Cardiac septum (tissue), 1 donor: ENCODE data around the gene KIF11. TPM values are rescaled to one million over a fixed set of nuclear protein-coding genes. Genes with fewer than 3 reads are reported as not detected.
A peak's percentile ranks its signal among the peaks of the same experiment; 100 is the strongest.
"Not testable (repeated sequence)": the region's sequence is repeated elsewhere in the genome, so short reads cannot be mapped to it uniquely, and the experiment has no call there.

Experiments used
- DNase-seq: peaks from one replicate; pipeline ENCODE4 v3.0.0-alpha.2; 2020; ENCODE audit warnings: low spot score
- intact Hi-C: fragments of 100-400 bp; cut with DNase I; formaldehyde crosslinking; loops from one replicate; pipeline ENCODE4 v1.14.0; 2022
- long read RNA-seq: library from polyadenylated mRNA; unstranded; transcript quantifications from one replicate; pipeline ENCODE4 v2.0.0, GENCODE V29; 2021
- total RNA-seq: library from RNA; stranded (reverse); fragmentation: NEBNext Ultra II Directional; extraction: Animal tissue kit (Norgen Biotek cat#: 25700); gene quantifications from one replicate; pipeline ENCODE4 v1.2.1, GENCODE V29; 2021
- donor health status: DM: no; HTN: no; CAD: no.

The KIF11 gene
- total RNA-seq = 0.59 TPM
- long read RNA-seq = 0 reads

- intact Hi-C loops = loop anchor here (5.0 to 10.0 kb wide), 3 partner anchors 94 to 292 kb away; partner anchors contain the start of genes EXOC6 and HHEX
- DNase-seq = peak; percentile 99
These were observed at the start of gene KIF11 for GRCh38 chr10:92592761-92593618. Gene KIF11, plus strand, starts transcription at chr10:92593130. Its CDS starts 246 bp downstream, at chr10:92593376.

DNA sequence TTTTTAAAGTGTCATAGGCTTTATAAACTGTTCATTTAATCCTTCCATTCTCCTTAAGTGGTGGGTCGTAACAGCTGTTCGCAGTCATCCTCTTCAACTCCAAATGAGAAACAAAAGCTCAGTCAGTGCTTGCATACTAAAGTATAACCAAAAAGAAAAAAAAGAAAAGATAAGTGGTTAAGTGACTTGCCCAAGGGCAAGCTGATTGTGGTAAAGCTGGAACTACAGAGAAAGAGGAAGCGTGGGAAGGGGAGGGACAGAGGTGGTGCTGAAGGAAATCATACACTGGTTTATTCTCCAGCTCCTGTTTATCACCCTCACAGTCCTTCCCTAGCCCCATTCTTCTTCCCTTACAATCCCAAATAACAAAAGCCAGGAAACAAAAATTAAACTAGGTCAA lies 48.6 kb upstream of the KIF11 start:
- DNase-seq = no peak
- intact Hi-C loops = no loop called here

DNA sequence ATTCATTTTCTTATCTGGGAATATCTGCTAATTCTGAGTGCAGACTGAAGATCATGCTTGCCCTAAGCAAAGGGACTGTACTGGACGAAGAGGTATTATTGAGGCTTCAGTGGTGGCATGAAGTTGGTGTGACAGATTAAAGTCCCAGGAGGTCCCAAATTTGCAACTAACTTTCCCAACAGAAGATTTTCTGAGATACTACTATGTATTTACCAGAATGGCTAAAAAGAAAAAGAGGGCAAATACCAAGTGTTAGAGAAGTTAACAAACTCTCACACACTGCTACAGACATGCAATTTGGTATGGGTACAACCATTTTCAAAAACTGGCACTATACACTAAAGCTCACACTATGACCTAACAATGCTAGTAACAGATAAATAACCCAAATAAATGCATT lies 47.4 kb upstream of the KIF11 start:
- intact Hi-C loops = no loop called here
- DNase-seq = no peak

GRCh38 chr10:92547676-92548075 lies 45.3 kb upstream of the KIF11 start:
- intact Hi-C loops = no loop called here
- DNase-seq = no peak

DNA sequence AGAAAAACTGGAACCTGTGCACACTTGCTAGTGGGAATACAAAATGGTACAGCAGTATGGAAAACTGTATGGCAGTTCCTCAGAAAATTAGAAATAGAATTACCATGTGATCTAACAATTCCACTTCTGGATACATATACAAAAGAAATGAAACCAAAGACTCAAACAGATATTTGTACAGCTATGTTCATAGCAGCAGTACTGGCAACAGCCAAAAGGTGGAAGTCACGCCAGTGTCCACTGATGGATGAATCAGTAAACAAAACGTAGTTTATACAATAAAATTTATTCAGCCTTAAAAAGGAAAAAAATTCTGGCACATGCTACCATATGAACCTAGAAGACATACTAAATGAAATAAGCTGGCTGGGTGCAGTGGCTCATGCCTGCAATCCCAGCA lies 42.0 kb upstream of the KIF11 start:
- DNase-seq = no peak
- intact Hi-C loops = no loop called here

- intact Hi-C loops = no loop called here
These were observed 40.6 kb upstream of the KIF11 start for GRCh38 chr10:92552310-92552709.

DNA sequence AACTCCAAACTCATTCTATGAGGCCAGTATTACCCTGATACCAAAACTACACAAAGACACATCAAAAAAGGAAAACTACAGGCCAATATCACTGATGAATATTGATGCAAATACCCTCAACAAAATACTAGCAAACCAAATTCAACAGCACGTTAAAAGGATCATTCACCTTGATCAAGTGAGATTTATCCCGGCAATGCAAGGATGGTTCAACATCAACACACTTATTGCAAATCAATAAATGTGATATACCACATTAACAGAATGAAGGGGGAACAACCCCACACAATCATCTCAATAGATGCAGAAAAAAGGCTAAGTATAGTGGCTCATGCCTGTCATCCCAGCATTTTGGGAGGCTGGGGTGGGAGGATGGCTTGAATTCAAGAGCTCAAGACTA lies 39.0 kb upstream of the KIF11 start:
- DNase-seq = no peak

More at GRCh38 chr10:92552310-92552709, 40.6 kb upstream of the KIF11 start:
- DNase-seq = no peak

GRCh38 chr10:92559046-92559445 lies 33.9 kb upstream of the KIF11 start:
- intact Hi-C loops = no loop called here
- DNase-seq = no peak

More for the DNA sequence above, 39.0 kb upstream of the KIF11 start:
- intact Hi-C loops = no loop called here

DNA sequence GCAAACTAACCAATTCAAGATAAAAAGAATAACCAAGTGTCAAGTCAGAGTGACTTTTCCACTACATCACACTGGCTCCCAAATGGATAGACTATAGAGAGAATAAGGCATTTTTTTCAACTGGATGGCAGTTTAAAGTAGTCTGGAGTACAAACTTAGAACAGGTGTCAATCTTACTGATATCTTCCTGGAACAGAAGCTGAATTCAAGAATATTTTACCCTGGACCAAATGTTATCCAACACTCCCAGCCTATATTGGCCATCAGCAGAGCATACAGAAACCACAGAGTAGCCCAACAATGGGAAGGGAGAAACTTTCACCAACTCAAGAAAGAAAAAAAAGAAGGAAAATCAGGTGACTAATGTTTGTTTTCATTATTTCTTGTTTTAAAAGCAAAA lies 30.5 kb upstream of the KIF11 start:
- DNase-seq = no peak
- intact Hi-C loops = no loop called here

- intact Hi-C loops = no loop called here
- no peak for DNase-seq
These were observed 24.9 kb upstream of the KIF11 start for GRCh38 chr10:92567952-92568600.

GRCh38 chr10:92569071-92569470 lies 23.9 kb upstream of the KIF11 start:
- DNase-seq = no peak
- intact Hi-C loops = no loop called here

DNA sequence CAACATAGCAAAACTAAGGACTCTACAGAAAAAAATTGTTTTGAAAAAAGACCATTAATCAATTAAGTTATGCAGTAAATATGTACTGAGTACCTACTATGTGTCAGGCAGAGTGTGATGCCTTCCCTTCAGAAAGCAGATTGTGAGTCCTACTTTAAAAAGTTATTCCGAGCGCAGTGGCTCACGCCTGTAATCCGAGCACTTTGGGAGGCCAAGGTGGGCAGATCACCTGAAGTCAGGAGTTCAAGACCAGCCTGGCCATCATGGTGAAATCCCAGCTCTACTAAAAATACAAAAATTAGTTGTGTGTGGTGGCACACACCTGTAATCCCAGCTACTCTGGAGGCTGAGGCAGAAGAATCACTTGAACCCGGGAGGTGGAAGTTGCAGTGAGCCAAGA lies 23.3 kb upstream of the KIF11 start:
- DNase-seq, intact Hi-C loops: not testable (repeated sequence)

GRCh38 chr10:92571649-92572048 lies 21.3 kb upstream of the KIF11 start:
- intact Hi-C loops = no loop called here
- no peak for DNase-seq

GRCh38 chr10:92572362-92573090 lies 20.4 kb upstream of the KIF11 start:
- no peak for DNase-seq
- intact Hi-C loops = no loop called here

GRCh38 chr10:92573091-92573797 lies 19.7 kb upstream of the KIF11 start:
- no peak for DNase-seq
- intact Hi-C loops = no loop called here

DNA sequence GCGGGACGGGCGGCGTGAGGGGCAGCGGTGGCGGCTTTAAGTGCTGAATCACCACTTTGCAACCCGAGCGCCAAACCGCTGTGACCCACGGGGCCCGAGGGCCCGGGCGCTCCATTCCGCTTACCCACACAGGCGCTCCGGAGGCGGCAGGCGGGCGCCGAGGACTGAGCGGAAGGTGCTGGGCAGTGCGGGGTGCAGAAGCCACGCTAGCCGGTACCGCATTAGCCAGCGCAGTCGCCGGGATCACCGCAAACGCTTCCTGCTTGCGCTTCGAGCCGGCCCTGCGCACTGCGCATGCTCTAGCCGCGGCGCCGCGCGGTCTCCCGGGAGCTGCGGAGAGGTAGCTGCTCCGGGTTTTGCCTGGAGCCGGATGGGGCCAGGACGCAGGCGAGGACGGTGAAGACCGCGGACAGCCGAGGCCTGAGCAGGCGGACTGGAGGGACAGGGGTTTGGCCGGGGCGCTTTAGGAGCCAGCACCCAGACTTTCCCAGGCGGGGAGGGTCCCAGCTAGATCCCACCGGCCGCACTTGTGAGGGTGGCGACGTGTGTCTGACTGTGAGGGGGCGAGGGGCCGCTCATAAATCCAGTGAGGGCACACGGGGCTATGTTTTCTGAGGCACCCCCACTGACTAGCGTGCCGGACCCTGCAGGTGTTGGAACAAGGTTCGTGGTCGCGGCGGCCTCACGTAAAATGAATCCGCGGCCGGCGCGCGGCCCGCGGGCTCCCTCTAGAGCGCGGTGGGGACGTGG lies 19.0 kb upstream of the KIF11 start, which contains the start of gene IDE:
IDE (minus strand) TSS at position 296 of the 750 bp plus-strand sequence; CDS start at position 222, 74 bp downstream.
- DNase-seq = peak; percentile 95
- intact Hi-C loops = loop anchor here (1.0 to 2.0 kb wide), 2 partner anchors 17 to 57 kb away; no protein-coding TSS in a partner anchor

GRCh38 chr10:92574548-92575261 lies 18.2 kb upstream of the KIF11 start:
- intact Hi-C loops = loop anchor here (1.0 to 2.0 kb wide), 2 partner anchors 17 to 58 kb away; no protein-coding TSS in a partner anchor
- no peak for DNase-seq

DNA sequence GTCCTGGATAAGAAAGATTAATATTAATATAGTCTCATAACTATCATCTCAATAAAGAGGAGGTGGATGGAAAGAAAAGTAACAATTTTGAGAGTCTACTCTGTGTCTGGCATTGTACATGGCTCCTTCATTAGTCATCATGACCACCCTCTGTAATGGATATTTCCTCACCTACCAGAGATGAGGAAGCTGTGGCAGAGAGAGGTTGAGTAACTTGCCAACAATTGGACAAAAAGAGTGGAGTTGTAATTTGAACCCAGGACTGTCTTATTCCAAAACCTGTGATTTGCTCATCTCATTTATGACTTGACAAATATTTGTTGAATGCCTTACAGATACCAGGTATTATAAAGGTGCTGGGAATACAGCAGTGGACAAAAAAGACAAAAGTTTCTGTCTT lies 17.0 kb upstream of the KIF11 start:
- intact Hi-C loops = loop anchor here (2.0 kb wide), 1 partner anchor 59 kb away; no protein-coding TSS in a partner anchor
- DNase-seq = no peak
